HFFc6 (cell line): ENCODE measurements around the gene MAN2A2. TPM values are rescaled to one million over a fixed set of nuclear protein-coding genes. Genes with fewer than 3 reads are reported as not detected.
"Not testable (repeated sequence)": the region's sequence is repeated elsewhere in the genome, so short reads cannot be mapped to it uniquely, and the experiment has no call there.

Experiments used
- DNase-seq: peaks from one replicate; pipeline ENCODE4 v3.0.0-alpha.2; 2018
- H3K27ac Mint-ChIP-seq: 2 replicates; pipeline ENCODE4 v1.8.0; 2020; ENCODE audit warnings: mild to moderate bottlenecking, mixed read lengths
- H3K27me3 Mint-ChIP-seq: 2 replicates; pipeline ENCODE4 v1.8.0; 2021; ENCODE audit warnings: mild to moderate bottlenecking, moderate library complexity, mixed read lengths; ENCODE audit not compliant: insufficient read depth
- H3K36me3 Mint-ChIP-seq: 2 replicates; pipeline ENCODE4 v1.8.0; 2021; ENCODE audit warnings: low read depth, mixed read lengths
- H3K4me1 Mint-ChIP-seq: 2 replicates; pipeline ENCODE4 v1.8.0; 2020; ENCODE audit warnings: low read depth, mixed read lengths
- H3K4me3 Mint-ChIP-seq: 2 replicates; pipeline ENCODE4 v1.8.0; 2020; ENCODE audit warnings: mild to moderate bottlenecking, moderate library complexity, mixed read lengths
- H3K9me3 Mint-ChIP-seq: 2 replicates; pipeline ENCODE4 v1.8.0; 2020; ENCODE audit warnings: mild to moderate bottlenecking, mixed read lengths
- total RNA-seq, 6 experiments: library from RNA; stranded (reverse); fragmentation: NEBNext Ultra II Directional; extraction: Animal tissue kit (Norgen Biotek cat#: 25700); gene quantifications; 2 replicates in 1 of 6; 3 replicates in 5 of 6; pipeline ENCODE4 v1.2.3, GENCODE V29; 2021
- TF ChIP-seq, protein P1 (sequence below): fragments of 200-600 bp; sonication (generic); IDR thresholded peaks from 2 replicates; pipeline ENCODE4 v1.5.0; 2021; ENCODE audit warnings: antibody characterized with exemption, mild to moderate bottlenecking

Gene MAN2A2
- total RNA-seq, 6 experiments from 2014 or later, result 15.8 to 26.9 (median 23.4) TPM

DNA sequence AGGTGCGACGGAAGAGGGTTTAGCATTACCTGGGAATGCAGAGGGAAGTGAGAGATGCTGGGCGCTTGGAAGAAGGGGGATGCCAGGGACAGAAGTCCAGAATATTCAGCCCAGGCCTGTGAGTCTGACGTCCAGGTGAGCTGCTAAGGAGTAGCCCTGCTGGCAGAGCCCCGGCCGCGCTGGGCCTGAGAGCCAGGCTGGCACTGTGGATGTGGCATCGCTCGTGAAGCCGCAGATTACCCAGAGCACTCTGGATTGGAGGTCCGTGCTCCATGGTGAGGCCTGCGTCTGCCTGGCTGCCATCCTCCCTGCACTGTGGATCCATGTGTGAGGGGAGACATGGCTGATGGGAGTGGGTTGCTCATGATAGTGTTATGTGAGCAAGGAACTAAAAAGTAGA, 14.5 kb downstream of the MAN2A2 start:
- no peaks in the 10 kb centered on the region for H3K4me1 Mint-ChIP-seq

DNA sequence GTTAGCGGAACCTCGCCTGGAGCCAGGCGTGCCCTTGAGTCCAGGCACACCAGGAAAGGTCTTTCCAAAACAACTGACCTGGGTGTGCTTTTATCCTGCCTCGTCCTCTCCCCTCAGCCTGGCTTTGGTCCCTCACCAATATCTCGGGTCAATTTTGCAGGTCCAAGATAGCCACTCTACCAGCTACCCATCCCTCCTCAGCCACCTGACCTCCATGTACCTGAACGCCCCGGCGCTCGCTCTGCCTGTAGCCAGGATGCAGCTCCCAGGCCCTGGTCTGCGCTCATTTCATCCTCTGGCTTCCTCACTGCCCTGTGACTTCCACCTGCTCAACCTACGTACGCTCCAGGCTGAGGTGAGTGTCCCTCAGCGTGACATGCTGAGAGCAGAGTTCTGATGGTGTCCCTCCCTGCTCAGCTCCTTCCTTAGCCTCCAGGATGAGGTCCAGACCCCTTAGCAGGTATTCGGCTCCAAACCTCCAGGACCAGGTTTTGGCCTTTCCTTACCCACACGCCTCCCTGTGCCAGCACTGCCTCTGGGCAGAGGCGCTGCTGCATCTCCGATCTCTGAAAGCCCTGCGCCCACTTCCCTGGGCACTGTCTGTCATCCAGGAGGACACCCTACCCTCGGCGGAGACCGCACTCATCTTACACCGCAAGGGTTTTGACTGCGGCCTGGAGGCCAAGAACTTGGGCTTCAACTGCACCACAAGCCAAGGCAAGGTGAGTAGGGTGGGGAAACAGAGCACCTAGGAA, 15.1 kb downstream of the MAN2A2 start:
- no peaks in the 10 kb centered on the region for H3K27me3 Mint-ChIP-seq
- no peak overlapping the region for H3K4me3 Mint-ChIP-seq
- no peaks in the 10 kb centered on the region for H3K9me3 Mint-ChIP-seq
- DNase-seq, result no peak
- no peak overlapping the region for H3K27ac Mint-ChIP-seq
- TF ChIP-seq, protein P1, sequence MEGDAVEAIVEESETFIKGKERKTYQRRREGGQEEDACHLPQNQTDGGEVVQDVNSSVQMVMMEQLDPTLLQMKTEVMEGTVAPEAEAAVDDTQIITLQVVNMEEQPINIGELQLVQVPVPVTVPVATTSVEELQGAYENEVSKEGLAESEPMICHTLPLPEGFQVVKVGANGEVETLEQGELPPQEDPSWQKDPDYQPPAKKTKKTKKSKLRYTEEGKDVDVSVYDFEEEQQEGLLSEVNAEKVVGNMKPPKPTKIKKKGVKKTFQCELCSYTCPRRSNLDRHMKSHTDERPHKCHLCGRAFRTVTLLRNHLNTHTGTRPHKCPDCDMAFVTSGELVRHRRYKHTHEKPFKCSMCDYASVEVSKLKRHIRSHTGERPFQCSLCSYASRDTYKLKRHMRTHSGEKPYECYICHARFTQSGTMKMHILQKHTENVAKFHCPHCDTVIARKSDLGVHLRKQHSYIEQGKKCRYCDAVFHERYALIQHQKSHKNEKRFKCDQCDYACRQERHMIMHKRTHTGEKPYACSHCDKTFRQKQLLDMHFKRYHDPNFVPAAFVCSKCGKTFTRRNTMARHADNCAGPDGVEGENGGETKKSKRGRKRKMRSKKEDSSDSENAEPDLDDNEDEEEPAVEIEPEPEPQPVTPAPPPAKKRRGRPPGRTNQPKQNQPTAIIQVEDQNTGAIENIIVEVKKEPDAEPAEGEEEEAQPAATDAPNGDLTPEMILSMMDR, result no peak
- peaks cover 9% of the 10 kb centered on the region for H3K36me3 Mint-ChIP-seq
- no peaks in the 10 kb centered on the region for H3K4me1 Mint-ChIP-seq

More for the DNA sequence above, 14.5 kb downstream of the MAN2A2 start:
- DNase-seq, result no peak
- TF ChIP-seq, protein P1, result no peak
- Mint-ChIP-seq H3K9me3 (no peaks in the 10 kb centered on the region), H3K27me3 (no peaks in the 10 kb centered on the region), H3K27ac (no peak overlapping the region), H3K4me3 (no peak overlapping the region), H3K36me3 (peaks cover 12% of the 10 kb centered on the region)

DNA sequence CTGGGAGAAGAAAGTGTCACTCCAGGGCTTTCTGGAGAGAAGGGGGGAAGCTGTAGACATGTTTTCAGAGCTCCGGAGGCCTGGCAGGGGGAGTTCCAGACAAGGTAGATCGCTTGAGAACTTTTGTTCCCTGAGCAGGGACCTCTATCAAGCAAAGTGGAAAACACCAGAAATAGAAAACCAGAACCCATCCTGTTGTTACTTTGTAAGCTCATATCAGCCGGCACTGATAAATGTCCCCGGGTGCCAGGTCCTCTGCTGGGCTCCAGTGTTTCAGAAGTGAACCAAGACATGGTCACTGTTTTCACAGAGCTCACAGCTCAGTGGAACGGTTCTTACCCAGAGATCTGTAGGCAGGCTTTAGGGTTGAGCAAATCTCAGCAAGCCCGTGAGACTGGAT, 15.7 kb downstream of the MAN2A2 start:
- no peak for DNase-seq
- H3K27me3 Mint-ChIP-seq, result no peaks in the 10 kb centered on the region
- TF ChIP-seq, protein P1, result no peak
- H3K9me3 Mint-ChIP-seq, result no peaks in the 10 kb centered on the region
- H3K27ac Mint-ChIP-seq, result no peak overlapping the region
- H3K4me1 Mint-ChIP-seq, result no peaks in the 10 kb centered on the region
- H3K36me3 Mint-ChIP-seq, result peaks cover 5% of the 10 kb centered on the region
- H3K4me3 Mint-ChIP-seq, result no peak overlapping the region

DNA sequence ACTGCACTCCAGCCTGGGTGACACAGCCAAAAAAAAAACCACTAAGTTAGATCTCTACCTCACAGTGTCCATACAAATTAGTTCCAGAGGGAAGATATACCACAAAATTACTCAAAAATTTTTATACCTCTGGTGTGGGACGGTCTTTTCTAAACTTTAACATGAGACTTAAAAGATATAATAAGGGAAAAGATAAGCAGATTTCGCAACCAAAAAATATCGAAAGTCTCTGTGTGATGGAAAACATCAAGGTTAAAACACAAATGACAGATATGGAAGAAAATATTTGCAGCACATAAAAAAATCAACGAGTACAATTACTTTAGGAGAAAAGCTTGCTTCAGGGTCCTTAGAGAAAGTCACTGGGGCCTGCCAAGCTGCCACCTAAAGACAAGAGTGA, 18.8 kb downstream of the MAN2A2 start:
- H3K4me1 Mint-ChIP-seq, result no peaks in the 10 kb centered on the region
- no peaks in the 10 kb centered on the region for H3K27me3 Mint-ChIP-seq
- peaks cover 5% of the 10 kb centered on the region for H3K36me3 Mint-ChIP-seq
- no peak for DNase-seq
- H3K4me3 Mint-ChIP-seq, result no peak overlapping the region
- TF ChIP-seq, protein P1, result no peak
- H3K9me3 Mint-ChIP-seq, result no peaks in the 10 kb centered on the region
- H3K27ac Mint-ChIP-seq, result no peak overlapping the region

DNA sequence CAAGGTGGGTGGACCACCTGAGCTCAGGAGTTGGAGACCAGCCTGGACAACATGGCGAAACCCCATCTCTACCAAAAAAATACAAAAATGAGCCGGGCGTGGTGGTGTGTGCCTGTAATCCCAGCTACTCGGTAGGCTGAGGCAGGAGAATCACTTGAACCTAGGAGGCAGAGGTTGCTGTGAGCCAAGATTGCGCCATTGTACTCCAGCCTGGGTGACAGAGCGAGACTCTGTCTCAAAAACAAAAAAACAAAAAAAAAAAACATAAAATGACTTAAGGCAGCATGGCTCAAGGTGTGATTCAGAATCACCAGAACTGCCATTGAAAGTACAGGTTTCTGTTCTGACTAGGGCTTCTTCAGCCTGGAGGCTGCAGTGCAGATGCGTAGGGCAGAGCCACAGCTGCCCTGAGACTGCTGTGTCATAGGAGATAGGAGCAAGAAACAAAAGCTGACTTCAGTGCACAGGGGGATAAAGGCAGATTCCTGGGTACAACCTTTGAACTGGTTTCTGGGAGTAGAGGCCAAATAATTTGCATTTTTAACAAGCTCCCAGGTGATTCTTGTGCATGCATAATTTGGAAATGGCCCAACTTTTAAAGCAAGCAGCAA, 19.7 kb downstream of the MAN2A2 start:
- H3K9me3 Mint-ChIP-seq, H3K4me3 Mint-ChIP-seq, H3K27ac Mint-ChIP-seq, H3K27me3 Mint-ChIP-seq, H3K36me3 Mint-ChIP-seq, H3K4me1 Mint-ChIP-seq, DNase-seq: not testable (repeated sequence)

DNA sequence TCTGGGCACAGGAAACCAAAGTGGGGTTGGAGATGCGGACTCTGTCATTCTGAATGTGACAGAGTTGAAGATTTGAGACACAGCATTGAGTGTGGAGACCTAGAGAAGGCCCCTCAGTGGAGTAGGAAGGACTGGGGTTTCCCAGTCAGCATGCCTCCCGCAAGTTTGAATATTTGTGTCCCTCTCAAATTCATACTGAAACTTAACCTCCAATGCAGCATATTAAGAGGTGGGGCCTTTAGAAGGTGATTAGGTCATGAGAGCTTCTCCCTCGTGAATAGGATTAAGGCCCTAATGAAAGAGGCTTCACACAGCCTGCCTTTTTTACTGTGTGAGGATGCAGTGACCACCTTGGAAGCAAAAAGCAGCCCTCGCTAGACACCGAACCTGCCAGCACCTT, 21.3 kb downstream of the MAN2A2 start:
- H3K27ac Mint-ChIP-seq, result no peak overlapping the region
- no peaks in the 10 kb centered on the region; the same call in 1 of the 2 replicates for H3K36me3 Mint-ChIP-seq
- no peaks in the 10 kb centered on the region for H3K27me3 Mint-ChIP-seq
- H3K4me3 Mint-ChIP-seq, result no peak overlapping the region
- H3K9me3 Mint-ChIP-seq, result no peaks in the 10 kb centered on the region
- H3K4me1 Mint-ChIP-seq, result peaks cover 2% of the 10 kb centered on the region; the same call in 1 of the 2 replicates
- TF ChIP-seq, protein P1, result no peak
- no peak for DNase-seq

DNA sequence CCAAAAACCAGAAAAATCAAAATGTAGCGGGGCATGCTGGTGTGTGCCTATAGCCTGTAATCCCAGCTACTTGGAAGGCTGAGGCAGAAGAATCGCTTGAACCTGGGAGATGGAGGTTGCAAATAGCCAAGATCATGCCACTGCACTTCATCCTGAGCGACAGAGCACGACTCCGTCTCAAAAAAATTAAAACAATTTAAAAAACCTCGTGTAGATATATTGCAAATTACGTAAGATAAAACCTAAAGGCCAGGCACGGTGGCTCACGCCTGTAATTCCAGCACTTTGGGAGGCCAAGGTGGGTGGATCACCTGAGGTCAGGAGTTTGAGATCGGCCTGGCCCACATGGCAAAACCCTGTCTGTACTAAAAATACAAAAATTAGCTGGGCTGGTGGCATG, 23.7 kb downstream of the MAN2A2 start:
- H3K27ac Mint-ChIP-seq, H3K36me3 Mint-ChIP-seq, H3K9me3 Mint-ChIP-seq, H3K4me3 Mint-ChIP-seq, H3K27me3 Mint-ChIP-seq, DNase-seq: not testable (repeated sequence)
- H3K4me1 Mint-ChIP-seq, result peaks cover 25% of the 10 kb centered on the region

DNA sequence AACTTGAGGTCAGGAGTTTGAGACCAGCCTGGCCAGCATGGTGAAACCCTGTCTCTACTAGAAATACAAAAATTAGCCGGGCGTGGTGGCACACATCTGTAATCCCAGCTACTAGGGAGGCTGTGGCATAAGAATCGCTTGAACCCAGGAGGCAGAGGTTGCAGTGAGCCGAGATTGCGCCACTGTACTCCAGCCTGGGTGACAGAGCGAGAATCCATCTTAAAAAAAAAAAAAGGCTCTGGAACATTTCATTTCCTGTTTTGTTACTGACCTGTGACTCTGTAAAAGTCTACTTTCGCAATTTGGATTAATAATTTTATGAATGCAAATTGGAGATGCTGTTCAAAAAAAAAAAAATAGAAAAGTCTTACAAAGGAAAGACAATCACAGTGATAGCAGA, 25.0 kb downstream of the MAN2A2 start:
- not testable (repeated sequence) for H3K9me3 Mint-ChIP-seq, H3K27ac Mint-ChIP-seq, H3K36me3 Mint-ChIP-seq, DNase-seq, H3K27me3 Mint-ChIP-seq, H3K4me3 Mint-ChIP-seq
- peaks cover 33% of the 10 kb centered on the region for H3K4me1 Mint-ChIP-seq
